ENCODE data around the gene LRRC37A. TPM values are rescaled to one million over a fixed set of nuclear protein-coding genes. Genes with fewer than 3 reads are reported as not detected.
"Not testable (repeated sequence)": the region's sequence is repeated elsewhere in the genome, so short reads cannot be mapped to it uniquely, and the experiment has no call there.

Gene LRRC37A
- total RNA-seq, 1 donor from 2014 or later, result 2.6 TPM

DNA sequence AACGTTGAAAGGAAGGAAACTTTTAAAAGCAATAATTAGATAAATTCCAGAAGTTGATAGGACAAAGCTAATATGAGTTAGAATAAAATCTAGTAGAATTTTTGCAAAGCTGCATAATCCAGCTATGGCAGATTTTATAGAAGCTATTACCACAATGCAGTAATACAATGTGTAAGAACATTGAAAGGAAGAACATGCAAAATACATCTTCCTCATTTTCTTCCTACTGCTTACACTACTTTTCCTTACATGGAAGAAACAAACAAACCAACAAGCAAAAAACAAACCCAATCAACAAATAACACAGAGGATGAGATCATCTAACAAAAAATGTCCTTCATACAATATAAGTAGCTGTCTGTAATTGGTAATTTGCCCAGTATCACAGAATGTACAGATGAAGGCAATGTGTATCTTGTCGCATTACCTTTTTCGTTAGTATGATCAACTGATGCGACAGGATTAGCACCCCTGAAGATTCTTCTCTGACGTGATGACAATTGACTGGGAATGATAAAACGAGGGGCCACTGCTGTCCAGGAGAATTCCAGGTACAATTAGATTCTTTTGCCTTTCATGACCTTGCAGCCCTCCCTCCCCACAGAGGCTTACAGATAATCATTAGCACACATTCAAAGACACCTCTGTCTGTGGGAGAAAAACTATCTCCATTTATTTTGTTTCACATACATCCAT, 21.2 kb upstream of the LRRC37A start:
- no peaks in the 10 kb centered on the region for H3K4me1 Mint-ChIP-seq (ENCODE audit: low read depth)

DNA sequence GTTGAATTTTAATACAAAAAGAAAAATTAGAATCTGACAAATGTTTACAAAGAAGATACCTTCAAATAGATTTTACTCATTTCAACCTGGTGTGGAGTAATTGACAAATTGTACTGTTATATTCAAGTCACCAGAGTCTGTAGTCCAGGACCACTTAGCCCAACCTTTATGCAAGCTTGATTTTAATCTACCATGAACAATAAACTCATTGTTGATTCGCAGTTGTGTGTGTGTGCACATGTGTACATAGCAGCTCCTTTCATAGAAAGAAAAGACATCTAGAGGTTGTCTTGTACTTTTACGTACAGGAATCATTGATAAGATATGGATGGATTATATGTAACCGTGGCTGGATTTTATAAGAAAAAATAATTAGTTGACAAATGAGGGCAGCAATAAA, 20.7 kb upstream of the LRRC37A start:
- Mint-ChIP-seq H3K4me3 (no peak overlapping the region), H3K27me3 (ENCODE audit: insufficient read depth) (peaks cover 58% of the 10 kb centered on the region), H3K27ac (no peak overlapping the region), H3K4me1 (ENCODE audit: low read depth) (no peaks in the 10 kb centered on the region), H3K36me3 (ENCODE audit: low read depth) (peaks cover 1% of the 10 kb centered on the region), H3K9me3 (no peaks in the 10 kb centered on the region)
- intact Hi-C loops (cut with micrococcal nuclease), result no loop called here
- no peak for DNase-seq (ENCODE audit: low spot score)

More for the DNA sequence above, 21.2 kb upstream of the LRRC37A start:
- H3K9me3 Mint-ChIP-seq, result no peaks in the 10 kb centered on the region
- H3K27me3 Mint-ChIP-seq (ENCODE audit: insufficient read depth), result peaks cover 62% of the 10 kb centered on the region
- peaks cover 1% of the 10 kb centered on the region for H3K36me3 Mint-ChIP-seq (ENCODE audit: low read depth)
- DNase-seq (ENCODE audit: low spot score), result no peak
- no peak overlapping the region for H3K27ac Mint-ChIP-seq
- no peak overlapping the region for H3K4me3 Mint-ChIP-seq
- intact Hi-C loops (cut with micrococcal nuclease), result no loop called here

DNA sequence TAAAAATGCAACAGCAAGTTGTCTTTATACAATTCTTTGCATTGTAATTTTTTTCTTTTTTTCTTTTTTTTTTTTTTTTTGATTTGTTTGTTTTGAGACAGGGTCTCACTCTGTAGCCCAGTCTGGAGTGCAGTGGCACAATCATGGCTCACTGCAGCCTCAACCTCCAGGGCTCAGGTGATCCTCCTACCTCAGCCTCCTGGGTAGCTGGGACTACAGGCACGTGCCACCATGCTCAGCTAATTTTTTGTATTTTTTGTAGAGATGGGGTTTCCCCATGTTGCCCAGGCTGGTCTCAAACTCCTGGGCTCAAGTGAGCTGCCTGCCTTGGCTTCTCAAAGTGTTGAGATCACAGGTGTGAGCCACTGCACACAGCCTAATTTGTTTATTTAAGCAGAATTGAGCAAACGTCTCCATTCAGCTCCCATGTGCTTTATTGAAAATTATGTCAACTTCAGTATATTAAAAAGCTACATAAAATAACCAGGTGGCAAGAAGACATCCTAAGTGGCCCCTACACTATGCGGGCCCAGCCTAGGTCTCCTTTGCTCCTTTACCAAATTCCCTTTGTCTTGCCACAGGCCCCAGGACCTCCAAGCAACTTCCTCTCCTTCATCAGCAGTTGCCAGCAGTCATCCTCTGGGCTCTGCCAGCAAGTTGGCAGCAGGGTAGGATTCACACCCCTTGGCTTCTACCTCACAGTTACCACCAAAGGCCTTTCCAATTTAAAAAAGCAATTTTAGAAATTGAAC, 18.0 kb upstream of the LRRC37A start:
- intact Hi-C loops (cut with micrococcal nuclease); H3K9me3 Mint-ChIP-seq: not testable (repeated sequence)

DNA sequence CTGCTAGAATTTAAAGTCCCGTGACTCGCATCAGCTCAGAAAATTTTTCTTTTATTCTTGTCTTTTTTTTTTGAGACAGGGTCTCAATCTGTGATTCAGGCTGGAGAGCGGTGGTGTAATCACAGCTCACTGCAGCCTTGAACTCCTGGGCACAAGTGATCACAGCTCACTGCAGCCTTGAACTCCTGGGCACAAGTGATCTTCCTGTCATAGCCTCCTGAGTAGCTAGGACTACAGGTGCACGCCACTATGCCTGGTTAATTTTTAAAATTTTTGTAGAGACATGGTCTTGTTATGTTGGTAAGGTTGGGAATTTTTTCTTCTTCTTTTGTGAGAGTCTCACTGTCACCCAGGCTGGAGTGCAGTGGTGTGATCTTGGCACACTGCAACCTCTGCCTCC, 13.6 kb upstream of the LRRC37A start:
- DNase-seq (ENCODE audit: low spot score); H3K9me3 Mint-ChIP-seq; intact Hi-C loops (cut with micrococcal nuclease); H3K4me3 Mint-ChIP-seq; H3K36me3 Mint-ChIP-seq (ENCODE audit: low read depth); H3K27ac Mint-ChIP-seq: not testable (repeated sequence)
- Mint-ChIP-seq H3K4me1 (ENCODE audit: low read depth) (peaks cover 12% of the 10 kb centered on the region), H3K27me3 (ENCODE audit: insufficient read depth) (peaks cover 14% of the 10 kb centered on the region)

More for the DNA sequence above, 18.0 kb upstream of the LRRC37A start:
- not testable (repeated sequence) for DNase-seq (ENCODE audit: low spot score); H3K4me1 Mint-ChIP-seq (ENCODE audit: low read depth); H3K27ac Mint-ChIP-seq; H3K4me3 Mint-ChIP-seq; H3K36me3 Mint-ChIP-seq (ENCODE audit: low read depth)
- peaks cover 41% of the 10 kb centered on the region for H3K27me3 Mint-ChIP-seq (ENCODE audit: insufficient read depth)

DNA sequence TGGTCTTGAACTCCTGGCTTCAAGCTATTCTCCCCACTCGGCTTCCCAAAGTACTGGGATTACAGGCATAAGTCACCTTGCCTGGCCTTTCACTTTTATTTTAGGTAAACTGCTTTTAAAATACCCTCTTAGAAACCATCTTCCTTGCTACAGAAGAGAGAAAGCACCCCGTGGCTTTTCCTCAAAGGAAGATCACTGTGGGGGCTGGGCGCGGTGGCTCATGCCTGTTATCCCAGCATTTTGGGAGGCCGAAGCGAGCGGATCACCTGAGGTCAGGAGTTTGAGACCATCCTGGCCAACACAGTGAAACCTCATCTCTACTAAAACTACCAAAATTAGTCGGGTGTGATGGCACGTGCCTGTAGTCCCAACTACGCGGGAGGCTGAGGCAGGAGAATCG, 12.3 kb upstream of the LRRC37A start:
- H3K4me1 Mint-ChIP-seq (ENCODE audit: low read depth), result peaks cover 20% of the 10 kb centered on the region
- H3K9me3 Mint-ChIP-seq; H3K27me3 Mint-ChIP-seq (ENCODE audit: insufficient read depth); H3K4me3 Mint-ChIP-seq; H3K36me3 Mint-ChIP-seq (ENCODE audit: low read depth); intact Hi-C loops (cut with micrococcal nuclease); DNase-seq (ENCODE audit: low spot score); H3K27ac Mint-ChIP-seq: not testable (repeated sequence)

DNA sequence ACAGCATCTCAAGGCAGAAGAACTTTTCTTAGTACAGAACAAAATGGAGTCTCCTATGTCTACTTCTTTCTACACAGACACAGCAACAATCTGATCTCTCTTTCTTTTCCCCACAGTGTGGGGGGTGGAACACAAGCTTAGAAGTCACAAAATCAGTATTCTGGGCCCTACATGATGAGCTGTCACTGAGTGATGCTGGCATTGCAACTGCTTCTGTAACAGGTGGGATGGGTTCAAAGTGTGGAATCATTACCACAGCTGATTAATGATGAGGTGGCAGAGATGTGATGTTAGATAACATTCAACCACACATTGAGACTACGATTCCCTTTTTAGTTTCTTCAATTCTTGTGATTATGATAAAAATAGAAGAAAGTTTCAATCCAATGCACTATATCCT, 10.5 kb upstream of the LRRC37A start:
- H3K9me3 Mint-ChIP-seq; DNase-seq (ENCODE audit: low spot score); H3K36me3 Mint-ChIP-seq (ENCODE audit: low read depth); H3K27me3 Mint-ChIP-seq (ENCODE audit: insufficient read depth); H3K27ac Mint-ChIP-seq; H3K4me3 Mint-ChIP-seq; intact Hi-C loops (cut with micrococcal nuclease): not testable (repeated sequence)
- peaks cover 20% of the 10 kb centered on the region for H3K4me1 Mint-ChIP-seq (ENCODE audit: low read depth)

DNA sequence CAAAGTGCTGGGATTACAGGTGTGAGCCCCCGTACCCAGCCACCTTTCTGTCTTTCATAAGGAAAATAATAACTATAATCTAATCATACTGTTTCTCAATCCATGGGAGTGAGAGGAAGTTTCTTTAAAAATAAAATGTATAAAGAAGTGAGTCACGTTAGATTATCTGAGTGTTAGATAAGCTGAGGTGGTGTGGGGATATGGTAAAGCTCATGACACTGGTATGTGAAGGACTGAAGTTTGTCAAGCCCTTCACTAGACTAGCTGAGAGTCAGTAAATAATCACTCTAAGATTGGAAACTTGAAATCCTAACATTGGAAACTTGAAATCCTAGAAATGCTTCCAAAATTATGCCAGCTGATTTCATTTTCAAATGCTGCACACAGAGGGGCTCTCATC, 9.4 kb upstream of the LRRC37A start:
- H3K27me3 Mint-ChIP-seq (ENCODE audit: insufficient read depth); H3K9me3 Mint-ChIP-seq; DNase-seq (ENCODE audit: low spot score); H3K36me3 Mint-ChIP-seq (ENCODE audit: low read depth); intact Hi-C loops (cut with micrococcal nuclease); H3K27ac Mint-ChIP-seq; H3K4me3 Mint-ChIP-seq: not testable (repeated sequence)
- peaks cover 20% of the 10 kb centered on the region for H3K4me1 Mint-ChIP-seq (ENCODE audit: low read depth)

DNA sequence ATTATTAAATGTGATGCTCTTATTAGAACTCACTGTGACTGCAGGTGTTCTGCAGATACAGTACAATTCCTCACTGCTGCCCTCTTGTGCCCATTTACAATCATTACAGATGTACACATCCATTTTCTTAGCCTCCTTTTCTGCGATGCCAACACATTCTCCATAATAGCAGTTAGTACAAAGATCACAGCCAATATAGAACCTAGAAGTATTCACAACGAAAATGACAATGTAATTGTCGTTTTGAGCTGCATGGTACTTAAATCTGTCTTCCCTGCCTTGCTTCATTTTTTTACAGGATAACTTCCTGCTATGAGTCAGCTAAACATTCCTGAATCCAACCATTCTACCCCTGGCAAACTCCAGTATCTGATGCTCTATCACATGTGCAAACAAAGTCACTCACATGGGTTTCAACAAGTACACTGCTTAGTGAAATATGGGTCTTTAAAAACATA, 8.1 kb upstream of the LRRC37A start:
- H3K9me3 Mint-ChIP-seq; H3K4me3 Mint-ChIP-seq; H3K27ac Mint-ChIP-seq; H3K36me3 Mint-ChIP-seq (ENCODE audit: low read depth); H3K27me3 Mint-ChIP-seq (ENCODE audit: insufficient read depth): not testable (repeated sequence)
- H3K4me1 Mint-ChIP-seq (ENCODE audit: low read depth), result peaks cover 31% of the 10 kb centered on the region
- peak; percentile 49 for DNase-seq (ENCODE audit: low spot score)
- intact Hi-C loops (cut with micrococcal nuclease), result loop anchor here (1.0 kb wide), 2 partner anchors 32 to 284 kb away; no protein-coding TSS in a partner anchor

DNA sequence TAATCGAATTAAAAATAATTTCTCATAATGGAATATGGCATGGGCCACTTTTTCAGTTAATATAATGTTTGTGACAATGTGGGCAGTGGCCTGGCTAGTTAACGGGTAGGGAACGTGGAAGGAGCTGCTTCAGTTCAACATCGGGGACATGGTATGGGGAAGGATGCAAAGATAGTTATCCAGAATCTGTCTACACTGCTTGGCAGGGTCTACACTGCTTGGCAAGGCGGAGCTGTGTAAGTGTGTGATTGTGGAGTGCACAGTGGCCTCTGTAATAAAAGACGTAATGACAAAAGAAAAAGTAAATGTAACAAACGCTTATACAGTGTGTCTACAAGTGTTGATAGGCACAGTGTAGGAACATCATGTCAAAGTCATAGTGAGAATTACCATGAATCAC, 7.3 kb upstream of the LRRC37A start:
- H3K27ac Mint-ChIP-seq; DNase-seq (ENCODE audit: low spot score); H3K27me3 Mint-ChIP-seq (ENCODE audit: insufficient read depth); intact Hi-C loops (cut with micrococcal nuclease); H3K4me3 Mint-ChIP-seq; H3K9me3 Mint-ChIP-seq; H3K36me3 Mint-ChIP-seq (ENCODE audit: low read depth): not testable (repeated sequence)
- H3K4me1 Mint-ChIP-seq (ENCODE audit: low read depth), result peaks cover 31% of the 10 kb centered on the region

DNA sequence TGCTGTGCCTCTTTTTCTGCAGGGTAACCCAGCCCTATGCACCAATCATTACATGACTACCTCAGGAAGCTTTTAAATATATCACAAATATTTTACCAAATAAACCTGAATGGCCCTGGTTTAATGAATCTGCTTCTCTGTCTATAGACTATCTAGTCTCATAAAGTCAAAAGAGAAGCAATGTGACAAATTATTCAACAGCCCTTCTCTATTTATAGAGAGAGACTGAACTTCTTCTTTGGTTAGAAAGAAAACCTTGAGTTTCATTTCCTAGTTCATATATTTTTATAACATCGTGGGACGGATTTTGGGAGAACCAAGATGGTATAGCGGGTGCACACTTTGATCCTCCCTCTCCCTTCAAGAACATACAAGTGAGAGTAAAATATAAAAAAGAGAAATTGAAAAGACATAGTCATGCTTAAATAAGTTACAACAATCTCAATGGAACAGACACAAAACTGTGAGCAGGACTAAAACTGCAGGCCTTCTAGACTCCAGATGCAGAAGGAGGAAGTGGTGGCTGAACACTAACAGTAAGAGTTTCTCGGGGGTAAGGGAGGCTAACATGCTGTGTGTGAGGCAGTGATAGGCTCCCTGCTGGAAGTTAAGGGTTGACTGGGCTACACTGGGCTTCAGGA, 3.9 kb upstream of the LRRC37A start:
- not testable (repeated sequence) for DNase-seq (ENCODE audit: low spot score)

DNA sequence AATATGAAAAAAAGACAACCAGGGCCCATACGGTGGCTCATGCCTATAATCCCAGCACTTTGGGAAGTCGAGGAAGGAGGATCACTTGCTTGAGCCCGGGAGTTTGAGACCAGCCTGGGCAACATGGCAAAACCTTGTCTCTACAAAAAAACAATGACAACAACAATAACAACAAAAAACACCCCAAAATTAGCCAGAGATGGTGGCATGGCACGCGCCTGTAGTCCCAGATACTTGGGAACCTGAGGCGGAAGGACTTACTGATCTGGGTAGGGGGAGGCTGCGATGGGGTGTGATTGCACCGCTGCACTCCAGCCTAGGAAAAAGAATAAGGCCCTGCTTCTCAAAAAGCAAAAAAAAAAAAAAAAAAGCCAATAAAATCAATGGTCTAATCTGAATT, 3.3 kb upstream of the LRRC37A start:
- Mint-ChIP-seq H3K4me1 (ENCODE audit: low read depth) (peaks cover 17% of the 10 kb centered on the region), H3K4me3 (peak overlapping the region; percentile 45)
- H3K27ac Mint-ChIP-seq; intact Hi-C loops (cut with micrococcal nuclease); DNase-seq (ENCODE audit: low spot score); H3K36me3 Mint-ChIP-seq (ENCODE audit: low read depth); H3K27me3 Mint-ChIP-seq (ENCODE audit: insufficient read depth); H3K9me3 Mint-ChIP-seq: not testable (repeated sequence)

More for the DNA sequence above, 3.9 kb upstream of the LRRC37A start:
- H3K36me3 Mint-ChIP-seq (ENCODE audit: low read depth); intact Hi-C loops (cut with micrococcal nuclease); H3K27me3 Mint-ChIP-seq (ENCODE audit: insufficient read depth); H3K27ac Mint-ChIP-seq; H3K9me3 Mint-ChIP-seq: not testable (repeated sequence)
- Mint-ChIP-seq H3K4me1 (ENCODE audit: low read depth) (peaks cover 19% of the 10 kb centered on the region), H3K4me3 (peak overlapping the region; percentile 45)

DNA sequence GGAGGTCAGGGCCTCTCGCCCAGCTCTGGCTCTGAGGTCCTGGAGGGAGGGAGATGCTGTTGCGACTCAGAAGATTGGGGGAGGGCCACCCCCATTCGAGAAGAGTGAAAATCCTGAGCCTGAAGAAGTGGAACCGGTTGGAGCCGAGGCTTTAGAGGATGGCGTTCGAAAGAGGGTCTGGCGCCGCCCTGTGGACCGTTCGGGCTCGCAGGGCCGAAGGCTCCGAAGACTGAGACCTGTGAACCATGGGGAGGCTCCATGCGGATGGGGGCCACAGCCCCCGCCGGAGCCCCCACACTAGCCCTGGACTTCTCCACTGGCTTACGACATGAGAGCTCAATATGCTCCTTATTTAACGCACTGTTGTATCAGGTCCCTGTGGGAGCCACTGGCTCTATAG, 46.3 kb downstream of the LRRC37A start:
- H3K27ac Mint-ChIP-seq; DNase-seq (ENCODE audit: low spot score); H3K4me3 Mint-ChIP-seq; H3K27me3 Mint-ChIP-seq (ENCODE audit: insufficient read depth); intact Hi-C loops (cut with micrococcal nuclease); H3K4me1 Mint-ChIP-seq (ENCODE audit: low read depth); H3K9me3 Mint-ChIP-seq; H3K36me3 Mint-ChIP-seq (ENCODE audit: low read depth): not testable (repeated sequence)

DNA sequence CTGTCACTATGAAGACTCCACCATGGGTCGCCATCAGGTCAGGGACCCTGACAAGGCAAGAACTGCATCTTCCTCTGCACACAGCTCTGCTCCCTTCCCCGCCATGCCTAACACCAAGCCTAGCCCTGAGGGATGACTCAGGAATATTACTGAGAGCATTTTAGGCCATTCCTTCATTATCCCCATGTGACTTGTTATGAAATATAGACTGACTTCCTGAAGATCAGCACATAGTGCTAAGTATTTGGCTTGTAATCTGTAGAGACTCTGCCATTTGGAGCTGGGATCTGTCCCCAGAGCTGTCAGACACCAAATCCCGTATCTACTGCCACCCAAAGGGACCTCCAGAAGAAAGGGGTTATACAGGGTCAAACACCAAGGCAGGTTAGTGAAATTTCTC, 47.2 kb downstream of the LRRC37A start:
- not testable (repeated sequence) for H3K27ac Mint-ChIP-seq

More for the DNA sequence above, 47.2 kb downstream of the LRRC37A start:
- H3K27me3 Mint-ChIP-seq (ENCODE audit: insufficient read depth); H3K4me3 Mint-ChIP-seq; intact Hi-C loops (cut with micrococcal nuclease); H3K9me3 Mint-ChIP-seq; H3K36me3 Mint-ChIP-seq (ENCODE audit: low read depth); DNase-seq (ENCODE audit: low spot score); H3K4me1 Mint-ChIP-seq (ENCODE audit: low read depth): not testable (repeated sequence)
